GM18507 (cell line): ENCODE results near the gene COA7.
A peak's percentile ranks its signal among the peaks of the same experiment; 100 is the strongest.

ENCODE experiments used
- DNase-seq: peaks from one replicate; pipeline ENCODE4 v3.0.0; 2011; ENCODE audit warnings: low read depth; ENCODE audit not compliant: insufficient read length; ENCODE audit errors: extremely low spot score
- FAIRE-seq: peaks from 2 replicates; lab custom pipeline; 2011; peaks lifted over from hg19 to GRCh38; lab: Jason Lieb, UNC

COA7 gene

GRCh38 chr1:52674497-52675384 lies 23.4 kb downstream of the COA7 start:
- DNase-seq (no peak), FAIRE-seq (no peak)

GRCh38 chr1:52673513-52673912 lies 24.6 kb downstream of the COA7 start:
- DNase-seq: no peak
- FAIRE-seq: no peak

- no peak for FAIRE-seq
- no peak for DNase-seq
Observed at GRCh38 chr1:52672946-52673345, 25.2 kb downstream of the COA7 start.

DNA sequence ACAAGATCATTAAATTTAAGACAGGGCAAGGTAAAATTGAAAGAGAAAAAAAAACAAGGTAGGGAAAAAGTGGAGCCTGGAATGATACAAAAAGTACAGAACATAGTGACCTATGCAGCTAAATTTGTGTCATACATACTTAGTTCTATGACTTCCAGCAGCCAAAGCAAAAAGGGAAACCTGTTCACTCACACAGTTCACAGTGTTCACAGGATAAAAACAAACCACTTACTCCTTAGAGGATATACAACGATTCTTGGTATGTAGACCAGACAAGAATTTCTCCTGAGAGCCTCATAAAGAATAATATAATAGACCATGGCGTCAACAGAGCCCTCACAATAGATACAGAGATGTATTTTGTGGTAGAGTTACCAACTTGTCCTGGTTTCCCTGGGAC lies 27.5 kb downstream of the COA7 start:
- no peak for FAIRE-seq

DNA sequence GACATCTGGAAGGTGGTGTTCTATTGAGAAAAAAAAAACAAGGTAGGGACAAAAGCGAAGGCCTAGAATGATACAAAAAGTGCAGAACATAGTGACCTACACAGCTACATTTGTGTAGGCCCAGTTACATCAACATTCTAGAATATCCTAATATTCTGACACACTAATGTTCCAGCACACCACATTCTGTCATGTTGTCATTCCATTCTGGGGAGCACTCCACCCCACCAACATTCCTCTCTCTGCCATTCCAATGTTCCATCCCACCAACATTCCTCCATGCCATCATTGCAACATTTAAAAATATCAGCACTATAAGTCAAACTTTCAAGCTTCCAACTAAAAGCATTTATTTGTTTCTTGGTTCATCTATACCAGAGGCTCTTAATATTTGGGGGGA lies 28.5 kb downstream of the COA7 start:
- FAIRE-seq: no peak
- no peak for DNase-seq

More for the DNA sequence above, 27.5 kb downstream of the COA7 start:
- no peak for DNase-seq

GRCh38 chr1:52668711-52669110 lies 29.4 kb downstream of the COA7 start:
- DNase-seq: no peak
- no peak for FAIRE-seq

DNA sequence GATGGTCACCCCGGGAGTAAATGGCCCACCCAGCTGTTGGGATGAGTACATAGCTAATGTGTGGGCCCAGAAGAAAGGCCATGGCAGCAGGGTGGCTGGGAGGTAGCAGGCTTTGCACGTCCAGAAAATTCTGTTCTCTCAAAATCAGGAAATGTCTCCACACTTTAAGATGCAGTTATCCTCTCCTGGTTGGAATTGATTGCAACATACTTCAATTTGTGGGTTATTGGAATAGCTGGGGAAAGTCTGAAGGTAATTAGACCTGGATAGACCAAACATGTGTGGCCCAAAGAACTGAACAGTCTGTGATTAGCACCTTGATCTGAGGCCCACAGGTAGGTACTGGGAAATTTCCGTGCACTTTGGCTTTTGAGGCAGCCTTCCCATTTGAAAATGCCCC lies 30.2 kb downstream of the COA7 start:
- FAIRE-seq (no peak), DNase-seq (no peak)

DNA sequence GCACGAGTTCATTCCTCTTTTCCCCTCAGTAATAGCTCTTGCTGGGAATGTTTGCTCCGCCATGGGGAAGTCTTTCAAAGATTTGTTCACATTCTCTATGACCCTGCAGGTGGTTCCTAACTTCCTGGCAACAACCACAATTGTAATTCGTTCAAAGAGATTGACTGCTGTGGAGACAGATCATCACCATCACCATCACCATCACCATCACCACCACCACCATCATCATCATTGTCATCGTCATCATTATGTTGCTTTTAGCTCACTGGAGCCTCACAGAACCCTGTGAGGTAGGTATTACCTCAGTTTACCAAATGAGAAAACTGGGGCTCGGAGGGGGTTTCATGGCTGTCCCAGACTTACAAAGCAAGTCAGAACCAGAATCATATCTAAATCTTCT lies 30.9 kb downstream of the COA7 start:
- DNase-seq (no peak), FAIRE-seq (no peak)

DNA sequence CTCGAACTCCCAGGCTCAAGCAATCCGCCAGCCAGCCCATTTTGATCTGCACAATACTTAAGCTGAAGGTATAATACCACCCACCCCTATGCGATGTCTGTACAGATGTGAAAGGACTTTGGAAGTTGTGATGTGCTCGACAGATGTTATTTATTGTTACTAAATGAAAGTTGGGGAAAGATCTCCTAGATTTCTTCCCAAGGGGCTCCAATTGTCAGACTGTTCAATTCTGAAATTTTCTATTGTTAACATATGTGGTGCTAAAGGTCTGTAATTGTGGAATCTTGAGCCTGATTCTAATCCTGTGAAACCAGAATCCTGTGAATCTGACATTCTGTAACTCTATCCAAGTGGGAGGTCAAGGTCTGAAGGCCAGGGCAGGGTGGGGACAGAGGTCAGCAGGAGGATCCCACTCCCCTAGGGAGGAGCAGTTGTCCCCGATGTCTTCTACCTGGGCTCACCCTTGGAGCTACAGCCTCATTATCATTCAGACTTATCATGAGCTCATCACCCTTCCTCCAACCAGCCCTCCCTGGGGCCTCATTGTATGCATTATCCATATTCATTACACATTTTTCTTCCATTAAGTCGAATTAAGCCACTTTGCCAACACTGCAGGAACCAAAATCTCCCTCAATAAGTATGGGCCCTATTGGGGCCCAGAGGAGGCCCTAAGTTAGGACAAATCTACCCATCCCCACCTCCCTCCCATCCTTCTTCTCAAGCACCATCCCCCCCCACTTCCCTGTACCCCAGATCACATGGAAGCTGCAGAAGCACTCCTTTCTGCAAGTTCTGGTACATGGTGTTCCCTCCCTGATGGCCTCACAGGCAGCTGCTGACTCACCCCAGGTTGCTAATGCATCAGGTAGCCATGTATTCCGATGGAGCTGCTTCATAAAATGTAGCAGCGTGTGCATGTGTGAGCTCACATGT lies 32.9 kb downstream of the COA7 start:
- DNase-seq (no peak), FAIRE-seq (no peak)

DNA sequence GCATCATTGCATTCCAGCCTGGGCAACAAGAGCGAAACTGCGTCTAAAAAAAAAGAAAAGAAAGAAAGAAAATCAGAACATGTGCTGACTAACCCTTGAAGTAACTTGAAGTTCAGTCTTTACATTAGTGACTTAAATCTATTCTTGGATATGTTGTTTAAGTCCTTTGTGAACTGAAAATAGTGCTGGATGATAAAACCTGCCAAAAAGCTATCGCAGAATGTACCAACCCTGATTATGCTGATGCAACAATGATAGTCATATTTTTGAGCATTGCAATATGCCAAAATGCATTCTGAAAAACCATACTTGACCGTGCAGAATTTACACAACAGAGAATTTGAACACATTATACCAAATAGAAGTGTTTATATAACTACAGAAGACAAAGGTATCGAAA lies 34.4 kb downstream of the COA7 start:
- FAIRE-seq (no peak), DNase-seq (no peak)

- DNase-seq: no peak
- no peak for FAIRE-seq
Observed at GRCh38 chr1:52662645-52663313, 35.4 kb downstream of the COA7 start.

DNA sequence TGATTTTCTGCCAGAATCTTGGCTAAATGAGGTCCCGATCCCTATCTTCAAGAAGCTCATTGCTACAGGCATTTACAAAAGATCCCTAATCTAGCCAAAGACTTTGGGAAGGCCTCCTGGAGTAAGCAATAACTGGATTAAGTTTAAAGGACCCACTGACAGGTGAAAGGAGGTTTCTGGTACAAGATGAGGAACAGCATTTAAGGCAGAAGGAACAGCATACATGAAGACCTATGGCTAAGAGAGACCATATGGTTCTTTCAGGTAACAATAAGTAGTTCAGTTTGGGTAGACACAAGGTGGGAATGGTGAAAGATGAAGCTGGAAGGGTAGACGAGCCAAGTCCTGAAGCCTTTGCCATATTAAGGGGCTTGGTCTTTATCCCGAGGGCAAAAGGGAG lies 37.3 kb downstream of the COA7 start:
- FAIRE-seq (no peak), DNase-seq (no peak)

GRCh38 chr1:52659851-52660596 lies 38.1 kb downstream of the COA7 start:
- DNase-seq (no peak), FAIRE-seq (no peak)

GRCh38 chr1:52659356-52659755 lies 38.8 kb downstream of the COA7 start:
- DNase-seq (no peak), FAIRE-seq (peak; percentile 61)

DNA sequence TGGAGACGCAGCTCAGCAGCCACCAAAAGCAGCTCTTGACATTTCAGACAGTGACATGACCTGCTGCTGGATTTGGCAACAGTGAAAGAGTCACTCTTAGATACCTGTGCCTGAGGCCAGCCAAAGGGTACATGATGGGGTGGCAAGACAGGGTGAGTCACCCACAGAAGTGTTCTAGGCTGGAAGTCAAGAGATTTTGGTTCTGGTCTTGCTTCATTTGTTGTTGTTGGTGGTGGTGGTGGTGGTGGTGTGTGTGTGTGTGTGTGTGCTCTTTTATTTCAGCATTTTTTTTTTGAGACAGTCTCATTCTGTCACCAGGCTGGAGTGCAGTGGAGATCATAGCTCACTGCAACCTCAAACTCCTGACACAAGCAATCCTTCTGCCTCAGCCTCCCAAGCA lies 39.4 kb downstream of the COA7 start:
- FAIRE-seq: no peak
- no peak for DNase-seq

DNA sequence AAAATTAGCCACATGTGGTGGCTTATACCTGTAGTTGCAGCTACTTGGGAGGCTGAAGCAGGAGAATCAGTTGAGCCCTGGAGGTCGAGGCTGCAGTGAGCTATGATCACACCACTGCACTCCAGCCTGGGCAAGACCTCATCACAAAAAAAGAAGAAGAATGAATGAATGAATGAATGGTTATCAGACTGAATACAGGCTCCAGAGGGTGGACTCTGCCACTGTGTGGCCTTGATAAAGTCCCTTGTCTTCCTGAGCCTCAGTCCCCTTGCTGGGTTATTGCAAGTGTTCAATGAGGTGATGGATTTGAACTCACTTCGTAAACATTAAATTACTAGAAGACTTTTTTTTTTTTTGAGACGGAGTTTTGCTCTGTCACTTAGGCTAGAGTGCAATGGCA lies 40.4 kb downstream of the COA7 start:
- DNase-seq (no peak), FAIRE-seq (no peak)

DNA sequence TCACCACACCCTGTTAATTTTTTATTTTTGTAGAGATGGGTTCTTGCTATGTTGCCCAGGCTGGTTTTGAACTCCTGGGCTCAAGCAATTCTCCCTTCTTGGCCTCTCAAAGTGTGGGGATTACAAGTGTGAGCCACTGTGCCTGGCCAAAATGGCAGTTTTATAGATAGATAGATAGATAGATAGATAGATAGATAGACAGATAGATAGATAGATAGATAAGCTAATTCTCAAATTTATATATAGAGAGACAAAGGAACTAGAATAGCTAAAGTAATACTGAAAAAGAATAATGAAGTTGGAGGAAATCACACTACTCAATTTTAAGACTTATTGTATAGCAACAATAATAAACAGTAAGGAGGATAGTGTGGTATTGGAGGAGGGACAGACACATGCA lies 44.1 kb downstream of the COA7 start:
- no peak for DNase-seq
- FAIRE-seq: no peak

GRCh38 chr1:52653207-52653849 lies 44.8 kb downstream of the COA7 start:
- FAIRE-seq: no peak
- no peak for DNase-seq

DNA sequence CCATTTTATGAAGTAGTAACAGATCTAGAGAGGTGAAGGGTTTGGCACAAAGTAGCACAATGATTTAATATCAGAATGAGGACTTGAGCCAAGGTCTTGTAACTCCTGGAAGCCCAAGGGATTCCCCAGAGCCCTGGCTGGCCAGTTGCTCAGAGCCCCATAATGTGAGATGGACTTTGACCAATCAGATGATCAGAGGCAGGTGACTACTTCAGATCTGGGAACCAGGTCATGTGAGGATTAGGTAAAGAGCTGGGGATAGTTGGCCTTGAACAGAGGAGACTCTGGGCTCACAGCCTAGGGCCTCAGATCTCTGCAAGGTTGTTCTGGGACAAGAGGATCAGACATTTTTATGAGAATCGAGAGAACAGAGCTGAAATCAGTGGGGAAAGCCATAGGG lies 46.2 kb downstream of the COA7 start:
- FAIRE-seq (no peak), DNase-seq (no peak)
